GM18907 (cell line): ENCODE data around the gene GTF2H2C.
"Not testable (repeated sequence)": the region's sequence is repeated elsewhere in the genome, so short reads cannot be mapped to it uniquely, and the experiment has no call there.

ENCODE experiments used
- ATAC-seq: cut with Tn5 transposase; IDR thresholded peaks from one replicate; pipeline ENCODE4 v1.9.1; 2021; ENCODE audit warnings: mild to moderate bottlenecking, moderate library complexity; ENCODE audit not compliant: unreplicated experiment

The GTF2H2C gene

DNA sequence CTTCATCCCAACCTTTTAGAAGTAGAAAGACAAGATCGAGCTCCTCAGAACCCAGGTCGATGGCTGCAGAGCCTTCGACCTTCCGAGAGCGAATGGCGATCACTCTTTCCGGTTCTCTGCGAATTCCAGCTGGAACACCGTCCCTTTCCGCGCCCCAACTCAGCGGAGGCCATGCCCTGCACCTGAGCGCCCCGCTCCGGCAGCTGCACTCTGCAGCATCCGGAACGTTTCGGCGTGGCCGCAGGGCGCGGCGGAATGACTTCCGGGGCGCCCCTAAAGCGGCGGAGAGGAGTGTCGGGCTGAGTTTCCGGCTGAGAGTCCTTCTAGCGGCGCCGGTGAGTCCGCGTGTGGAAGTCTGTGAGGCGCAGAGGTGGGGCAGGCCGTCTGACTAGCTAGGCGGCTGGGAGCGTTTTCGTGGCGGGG is at the start of gene GTF2H2C:
Gene GTF2H2C, plus strand, starts transcription at position 284 of the 423 bp plus-strand sequence. CDS start 4,942 bp downstream, outside the sequence.
- ATAC-seq = peak; percentile 97

DNA sequence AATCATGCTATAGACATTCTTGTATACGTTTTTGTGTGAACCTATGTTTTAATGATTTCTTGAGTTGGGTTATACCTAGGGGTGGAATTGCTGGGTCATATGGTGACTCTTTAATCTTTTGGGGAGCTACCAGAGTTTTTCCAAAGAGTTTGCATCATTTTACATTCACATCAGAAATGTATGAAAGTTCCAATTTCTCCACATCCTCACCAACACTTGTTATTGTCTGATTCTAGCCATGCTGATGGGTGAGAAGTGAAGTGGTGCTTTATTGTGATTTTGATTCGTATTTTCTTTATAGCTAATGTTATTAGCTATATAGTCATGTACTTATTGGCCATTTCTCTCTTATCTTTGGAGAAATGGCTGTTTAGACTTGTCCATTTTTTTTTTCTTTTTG is 49.3 kb upstream of the GTF2H2C start:
- no peak for ATAC-seq

DNA sequence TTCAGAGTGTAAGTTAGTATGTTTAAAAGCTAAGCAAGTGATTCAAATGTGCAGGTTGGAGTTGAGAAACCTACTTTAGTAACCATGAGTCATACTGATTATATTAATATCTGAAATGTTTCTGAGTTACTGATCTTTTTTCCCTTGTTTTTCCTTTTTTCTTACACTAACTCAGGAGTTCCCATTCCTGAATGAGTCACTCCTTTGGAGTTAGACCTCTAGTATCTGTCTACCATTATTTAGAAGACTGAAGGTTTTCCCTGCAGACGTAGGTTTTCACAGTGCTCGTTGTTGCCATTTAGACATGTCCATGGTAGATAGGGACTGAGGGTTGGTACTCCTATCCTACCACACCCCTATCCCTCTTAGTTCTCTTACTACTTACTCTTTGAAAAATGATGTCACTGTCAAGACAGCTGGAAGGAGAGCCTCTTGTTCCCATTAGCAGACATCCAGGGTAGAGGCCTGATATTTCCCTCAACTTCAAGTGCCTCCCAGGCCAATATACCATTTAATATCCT is 47.2 kb upstream of the GTF2H2C start:
- ATAC-seq = no peak

DNA sequence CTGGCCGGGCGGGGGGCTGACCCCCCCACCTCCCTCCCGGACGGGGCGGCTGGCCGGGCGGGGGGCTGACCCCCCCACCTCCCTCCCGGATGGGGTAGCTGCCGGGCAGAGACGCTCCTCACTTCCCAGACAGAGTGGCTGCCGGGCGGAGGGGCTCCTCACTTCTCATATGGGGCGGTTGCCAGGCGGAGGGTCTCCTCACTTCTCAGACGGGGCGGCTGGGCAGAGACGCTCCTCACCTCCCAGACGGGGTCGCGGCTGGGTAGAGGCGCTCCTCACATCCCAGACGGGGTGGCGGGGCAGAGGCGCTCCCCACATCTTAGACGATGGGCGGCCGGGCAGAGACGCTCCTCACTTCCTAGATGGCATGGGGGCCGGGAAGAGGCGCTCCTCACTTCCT is 44.4 kb upstream of the GTF2H2C start:
- not testable (repeated sequence) for ATAC-seq

DNA sequence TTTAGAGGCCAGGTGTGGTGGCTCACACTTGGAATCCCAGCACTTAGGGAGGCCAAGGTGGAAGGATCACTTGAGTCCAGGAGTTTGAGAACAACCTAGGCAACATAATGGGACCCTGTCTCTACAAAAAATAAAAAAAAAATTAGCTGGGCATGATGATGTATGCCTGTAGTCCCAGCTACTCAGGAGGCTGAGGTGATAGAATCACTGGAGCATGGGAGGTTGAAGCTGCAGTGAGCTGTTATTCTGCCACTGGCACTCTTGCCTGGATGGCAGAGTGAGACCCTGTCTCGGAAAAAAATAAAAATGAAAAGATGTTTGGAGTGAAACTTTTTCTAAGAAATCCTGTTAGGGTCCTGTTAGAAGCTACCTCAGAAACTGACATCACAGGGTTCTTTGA is 43.2 kb upstream of the GTF2H2C start:
- no peak for ATAC-seq

DNA sequence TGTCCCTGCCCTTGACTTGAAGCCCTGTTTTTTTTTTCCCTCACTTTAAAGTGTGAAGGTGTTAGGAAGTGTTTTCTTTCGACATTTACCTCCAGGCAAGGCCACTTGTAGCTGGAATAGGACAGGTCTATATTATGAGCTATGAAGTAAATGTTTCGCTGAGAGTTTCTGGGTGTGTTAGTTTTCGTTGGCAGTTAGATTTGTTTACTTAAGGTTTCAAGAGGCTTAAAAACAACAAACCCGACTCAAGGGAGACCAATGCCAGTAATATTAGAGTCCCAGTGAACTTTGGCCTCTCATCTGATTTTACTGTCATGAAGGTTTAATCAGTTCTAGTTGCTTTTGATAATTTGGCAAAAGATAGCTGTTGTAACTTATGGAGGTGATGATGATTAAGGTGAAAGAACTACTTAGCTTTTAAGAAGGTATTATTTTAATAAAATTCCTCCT is 42.2 kb upstream of the GTF2H2C start:
- ATAC-seq = no peak

DNA sequence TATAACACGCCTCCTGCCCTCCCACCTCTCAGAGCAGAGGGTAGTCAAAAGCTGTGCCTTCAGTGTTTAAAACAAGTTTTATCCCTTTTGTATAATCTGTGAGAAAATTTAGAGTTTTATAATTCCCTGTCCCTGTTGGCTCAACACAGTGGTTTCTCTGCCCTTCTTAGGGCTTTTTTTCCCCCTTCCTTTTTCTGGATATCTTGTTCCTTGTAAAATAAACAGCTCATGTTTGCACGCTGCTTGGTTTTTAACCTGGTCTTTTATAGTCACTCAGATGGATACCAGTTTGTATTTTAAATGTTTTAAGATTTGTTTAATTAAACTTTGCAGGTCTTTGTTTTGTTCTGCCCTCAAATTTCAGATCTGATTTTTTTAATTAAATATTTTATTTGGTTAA is 40.7 kb upstream of the GTF2H2C start:
- ATAC-seq = no peak

DNA sequence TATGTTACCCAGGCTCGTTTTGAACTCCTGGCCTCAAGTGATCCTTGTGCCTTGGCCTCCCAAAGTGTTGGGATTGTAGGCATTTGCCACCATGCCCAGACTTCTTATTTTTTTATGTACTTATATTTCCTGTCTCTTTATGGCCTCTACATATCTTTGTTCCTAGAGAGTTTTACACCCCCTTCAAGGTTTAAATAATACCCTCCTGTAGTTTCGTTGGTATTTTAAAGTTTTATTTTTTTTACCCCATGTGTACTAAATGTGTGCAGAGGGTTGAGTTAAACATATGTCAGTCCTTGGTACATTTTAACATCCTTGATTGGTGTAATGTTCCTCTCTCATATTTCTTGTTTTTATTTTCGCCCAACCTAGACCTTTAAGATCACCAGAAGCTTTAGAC is 38.0 kb upstream of the GTF2H2C start:
- no peak for ATAC-seq

DNA sequence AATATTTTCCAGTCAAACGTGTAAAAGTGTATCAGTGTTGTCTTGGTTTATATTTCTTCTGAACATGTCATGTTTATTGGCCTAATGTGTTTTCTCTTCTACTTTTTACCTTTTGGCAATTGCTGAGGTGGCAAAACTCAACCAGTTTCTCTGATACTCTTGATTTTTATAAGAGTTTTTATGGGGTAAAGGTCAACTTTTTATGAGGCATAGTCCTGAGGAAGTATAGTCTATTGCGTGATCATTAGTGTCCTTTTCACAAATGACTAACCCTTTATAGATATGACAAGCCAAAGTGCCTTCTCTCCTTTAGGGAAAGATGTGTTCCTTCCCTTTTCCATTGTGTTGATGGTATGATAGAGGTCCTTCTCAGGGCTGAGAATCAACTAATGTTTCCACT is 34.5 kb upstream of the GTF2H2C start:
- no peak for ATAC-seq

DNA sequence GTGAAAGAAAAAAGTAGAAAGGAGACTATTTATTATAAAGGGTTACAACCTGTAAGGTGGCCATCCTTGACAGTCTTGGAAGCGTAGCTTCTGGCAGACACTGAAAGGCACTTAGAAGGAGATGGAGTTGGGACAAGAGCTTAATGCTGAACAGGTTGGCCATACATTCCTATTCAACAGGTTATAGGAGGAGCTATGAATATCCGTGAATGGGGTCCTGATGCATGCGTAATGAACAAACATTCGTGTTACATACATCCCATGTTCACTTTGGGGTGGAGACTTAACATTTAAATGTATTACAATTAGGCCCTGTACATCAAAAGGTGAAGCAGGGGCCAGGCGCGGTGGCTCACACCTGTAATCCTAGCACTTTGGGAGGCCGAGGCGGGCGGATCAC is 33.3 kb upstream of the GTF2H2C start:
- no peak for ATAC-seq

DNA sequence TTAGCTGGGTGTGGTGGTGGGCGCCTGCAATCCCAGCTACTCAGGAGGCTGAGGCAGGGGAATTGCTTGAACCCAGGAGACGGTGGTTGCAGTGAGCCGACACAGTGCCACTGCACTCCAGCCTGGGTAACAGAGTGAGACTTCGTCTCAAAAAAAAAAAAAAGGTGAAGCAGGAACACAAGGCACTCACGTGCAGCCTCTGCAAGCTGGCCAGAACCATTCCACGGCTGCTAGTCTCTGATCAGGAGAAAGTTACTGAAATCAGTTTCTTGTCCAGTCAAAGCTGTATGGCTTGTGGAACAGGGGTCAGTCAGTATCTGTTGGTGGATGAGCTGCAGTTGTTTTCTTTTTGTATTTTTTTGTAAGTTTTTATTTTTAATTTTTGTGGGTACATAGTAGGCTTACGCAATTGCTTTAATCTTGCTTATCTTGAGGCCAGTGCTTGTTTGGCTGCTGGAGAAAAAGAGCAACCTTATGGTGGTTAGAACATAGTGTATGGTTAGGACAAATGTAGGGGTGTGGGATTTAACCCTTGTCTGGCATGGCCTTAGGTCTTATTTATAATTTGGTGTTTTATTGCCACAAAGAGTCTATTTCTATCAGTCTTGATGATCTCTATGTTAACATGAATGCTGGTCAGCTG is 32.7 kb upstream of the GTF2H2C start:
- ATAC-seq = no peak

DNA sequence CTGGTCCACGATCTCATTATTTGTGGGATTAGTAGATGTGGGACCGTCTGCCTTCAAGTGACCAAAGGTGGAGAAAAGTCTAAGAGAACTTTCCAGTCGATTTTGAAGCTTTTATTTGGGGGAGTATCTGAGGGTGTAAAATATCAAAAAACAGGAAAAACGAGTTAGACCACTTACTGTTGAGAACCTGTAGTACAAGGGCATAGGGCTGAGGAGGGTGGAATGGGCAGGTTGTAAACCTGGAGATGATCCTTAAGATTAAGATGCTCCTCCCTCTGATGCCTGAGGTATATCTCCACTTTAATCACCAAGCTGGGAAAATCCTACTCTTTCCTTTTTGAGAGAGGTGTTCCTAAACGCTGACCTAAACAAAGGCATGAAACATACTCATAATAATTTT is 32.0 kb upstream of the GTF2H2C start:
- no peak for ATAC-seq

DNA sequence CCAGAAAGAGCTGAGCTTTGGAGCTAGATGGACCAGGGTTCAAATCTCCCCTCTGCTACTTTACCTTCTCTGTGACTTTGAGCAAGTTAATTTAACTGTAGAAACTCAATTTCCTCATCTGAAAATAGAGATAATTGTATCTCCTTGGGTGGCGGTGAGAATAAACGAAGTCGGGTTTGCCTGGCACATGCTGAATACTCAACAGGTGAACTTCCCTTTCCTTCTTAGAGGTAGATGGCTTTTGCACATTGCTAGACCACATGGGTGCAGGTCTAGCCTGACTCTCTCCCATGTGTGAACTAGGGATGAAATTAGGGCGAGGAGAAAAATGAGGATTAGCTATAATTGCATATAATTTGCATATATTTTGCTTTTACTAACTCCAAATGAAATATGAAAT is 31.4 kb upstream of the GTF2H2C start:
- ATAC-seq = no peak

DNA sequence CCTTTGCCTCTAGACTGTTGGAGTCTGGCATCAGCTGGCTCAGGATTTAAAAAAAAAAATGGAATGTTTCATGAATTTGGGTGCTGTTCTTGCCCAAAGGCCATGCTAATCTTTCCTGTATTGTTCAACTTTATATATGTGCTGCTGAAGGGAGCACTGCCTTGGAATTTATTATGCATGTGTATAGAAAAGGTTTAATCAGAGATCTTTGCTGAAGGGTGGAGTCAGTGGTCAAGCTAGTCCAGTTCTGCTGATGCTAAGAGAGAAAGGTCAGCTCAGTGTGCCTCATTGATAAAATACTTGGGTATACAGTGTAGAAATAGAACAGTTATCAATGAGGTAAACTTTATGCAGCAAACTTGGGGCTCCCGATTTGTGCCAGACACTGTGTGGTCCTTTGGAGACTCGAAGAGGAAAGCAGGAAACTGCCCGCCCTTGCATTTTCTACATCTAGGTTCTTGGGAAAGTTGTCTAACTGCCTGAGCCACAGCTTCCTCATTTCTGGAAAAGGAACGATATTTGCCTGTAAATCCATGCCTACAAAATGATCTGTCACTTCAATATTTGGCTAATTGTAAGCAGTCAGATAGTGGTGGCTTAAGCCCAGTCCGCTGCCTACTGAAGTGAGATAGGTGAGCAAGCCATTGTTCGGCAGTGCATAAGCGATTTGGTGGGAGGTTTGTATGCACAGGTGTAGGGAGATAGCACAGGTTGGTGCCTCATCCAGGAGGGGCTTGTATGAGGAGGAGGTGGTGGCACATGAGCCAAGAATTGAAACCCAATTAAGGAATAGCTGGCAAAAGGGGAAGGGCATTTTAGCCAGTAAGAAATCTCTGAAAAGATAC is 29.2 kb upstream of the GTF2H2C start:
- no peak for ATAC-seq

DNA sequence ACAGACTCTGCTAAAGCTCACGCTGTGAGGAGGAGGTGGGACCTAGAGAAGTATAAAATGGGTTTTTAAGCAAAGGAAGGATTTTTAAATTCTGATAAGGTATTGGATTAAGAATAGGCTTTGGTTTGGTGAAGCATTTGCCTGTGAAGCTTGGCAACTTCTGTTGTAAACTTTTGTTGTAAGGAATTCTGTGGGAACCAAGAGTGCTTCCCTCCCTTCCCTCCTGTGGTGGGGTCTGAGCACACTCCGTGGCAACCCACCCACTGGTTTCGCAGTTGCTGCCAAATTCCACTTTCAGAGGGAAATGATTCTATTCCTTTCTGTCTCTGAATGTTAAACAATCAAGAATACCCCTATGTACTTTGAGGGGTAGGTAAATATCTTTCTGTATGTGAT is 28.6 kb upstream of the GTF2H2C start:
- no peak for ATAC-seq

DNA sequence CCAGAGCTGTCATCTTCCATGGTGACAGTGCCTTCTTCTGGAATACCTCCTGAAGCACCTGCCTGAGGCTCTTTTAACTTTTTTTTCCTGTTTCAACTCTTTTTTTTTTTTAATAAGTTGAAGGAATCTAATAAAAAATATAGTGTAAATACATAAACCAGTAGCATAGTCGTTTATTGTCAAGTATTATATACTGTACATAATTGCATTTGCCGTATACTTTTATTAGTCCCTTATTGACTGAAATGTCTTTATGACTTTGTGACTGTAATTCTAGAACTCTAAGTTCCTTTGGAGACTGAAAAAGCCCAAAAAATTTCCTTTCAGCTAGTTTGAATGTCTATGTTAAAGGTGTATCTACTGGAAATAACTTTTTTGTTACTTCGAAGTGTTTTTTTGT is 22.1 kb upstream of the GTF2H2C start:
- not testable (repeated sequence) for ATAC-seq

DNA sequence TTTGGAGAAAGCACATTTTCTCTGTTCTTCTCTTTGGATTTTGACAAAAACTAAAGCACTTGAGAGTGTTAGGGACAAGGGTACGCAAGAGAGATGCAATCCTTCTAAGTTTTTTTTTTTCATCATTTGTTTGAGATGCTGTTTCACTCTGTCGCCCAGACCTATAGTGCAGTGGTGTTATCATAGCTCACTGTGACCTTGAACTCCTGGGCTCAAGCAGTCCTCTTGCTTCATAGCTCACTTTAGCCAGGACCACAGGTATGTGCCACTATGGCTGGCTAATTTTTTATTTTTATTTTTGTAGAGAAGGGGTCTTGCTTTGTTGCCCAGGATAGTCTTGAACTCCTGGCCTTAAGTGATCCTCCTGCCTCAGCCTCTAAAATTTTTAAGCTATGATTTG is 21.3 kb upstream of the GTF2H2C start:
- ATAC-seq = not testable (repeated sequence)

DNA sequence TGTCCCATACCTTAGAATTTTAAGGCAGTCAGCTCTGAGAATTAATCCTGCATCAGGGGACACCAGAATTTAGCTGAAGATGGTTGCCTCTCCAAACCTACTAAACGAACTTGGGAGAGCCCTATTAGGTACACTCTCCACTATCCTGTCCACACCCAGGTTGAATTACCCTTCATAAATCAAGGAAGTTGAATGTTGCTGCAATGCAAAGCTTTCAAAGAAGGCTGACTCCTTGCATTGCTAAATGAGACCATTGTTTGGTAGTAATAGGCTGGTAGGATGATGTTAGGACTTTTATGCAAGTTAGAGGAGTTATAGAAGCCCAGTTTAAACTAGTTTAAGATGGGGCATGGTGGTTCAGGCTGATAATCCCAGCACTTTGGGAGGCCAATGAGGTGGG is 18.6 kb upstream of the GTF2H2C start:
- ATAC-seq = not testable (repeated sequence)

DNA sequence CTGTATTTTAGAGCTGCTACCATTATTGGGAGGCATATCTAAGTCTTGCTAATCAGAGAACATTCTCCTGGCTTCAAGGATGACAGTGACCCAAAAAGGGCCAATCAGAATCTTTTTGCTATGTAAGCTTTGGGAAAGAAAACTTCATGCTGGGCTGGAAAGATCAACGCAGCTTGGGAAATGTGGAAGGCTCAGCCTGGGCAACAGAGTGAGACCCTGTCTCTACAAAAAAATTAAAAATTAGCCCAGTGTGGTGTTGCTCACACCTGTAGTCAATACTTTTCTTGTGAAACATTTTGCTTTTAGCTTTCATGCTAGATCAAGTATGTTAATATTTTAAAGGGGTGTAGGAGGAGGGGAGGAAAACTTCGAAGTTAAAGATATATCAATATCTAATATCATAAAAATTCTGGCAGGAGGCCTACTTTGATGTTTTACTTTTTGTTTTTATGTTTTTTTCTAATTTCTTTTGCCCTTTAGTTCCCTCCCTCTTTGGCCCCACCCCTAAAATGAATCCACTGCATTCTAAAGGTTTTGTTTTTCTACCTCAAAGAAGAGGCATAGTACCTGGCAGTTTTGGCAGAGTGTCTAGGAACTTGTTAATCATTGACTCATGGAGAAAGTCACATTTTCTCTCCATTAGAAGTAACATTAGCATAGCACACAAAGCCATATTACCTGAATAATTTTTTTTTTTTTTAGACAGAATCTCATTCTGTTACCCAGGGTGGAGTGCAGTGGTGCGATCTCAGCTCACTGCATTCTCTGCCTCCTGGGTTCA is 17.0 kb upstream of the GTF2H2C start:
- not testable (repeated sequence) for ATAC-seq

DNA sequence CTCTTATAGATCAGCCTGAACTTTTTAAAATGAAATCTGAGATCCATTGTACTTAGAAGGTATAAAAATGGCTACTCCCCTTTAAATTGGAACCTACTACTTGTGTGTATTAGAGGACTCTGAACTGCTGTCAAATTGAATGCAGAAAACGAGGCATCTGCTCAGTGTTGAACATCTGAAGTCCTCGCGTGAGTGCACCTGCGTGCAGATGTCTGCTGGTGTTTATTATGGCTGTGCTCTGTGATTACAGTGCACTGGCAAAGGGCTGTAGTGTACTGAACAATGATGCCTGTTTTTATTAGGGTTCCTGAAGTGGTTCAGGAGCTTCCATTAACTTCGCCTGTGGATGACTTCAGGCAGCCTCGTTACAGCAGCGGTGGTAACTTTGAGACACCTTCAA is 15.4 kb upstream of the GTF2H2C start:
- ATAC-seq = not testable (repeated sequence)
